ENCODE data around the gene FOXN3. TPM values are rescaled to one million over a fixed set of nuclear protein-coding genes. Genes with fewer than 3 reads are reported as not detected.

Gene FOXN3
- polyA plus RNA-seq, 1 donor (not counting 4 experiments of a cell fraction or from before 2014, with no cell fraction given): 10.2 TPM

- dilution Hi-C loops (cut with MboI; ENCODE audit: extremely low pct_ligation_motif_present, low sequenced_read_pairs): no loop called here
- Histone ChIP-seq H2AFZ (ENCODE audit: control insufficient read depth, low read length) (no peak overlapping the region), H3K9me3 (ENCODE audit: control insufficient read depth, low read depth, low read length) (no peaks in the 10 kb centered on the region), H4K20me1 (ENCODE audit: control insufficient read depth, extremely low read depth, insufficient read depth, low read length) (no peaks in the 10 kb centered on the region), H3K79me2 (ENCODE audit: control insufficient read depth, insufficient read depth, low read length) (no peaks in the 10 kb centered on the region), H3K9me1 (ENCODE audit: control insufficient read depth, extremely low read depth, insufficient read depth, low read length) (no peaks in the 10 kb centered on the region), H3K36me3 (ENCODE audit: control insufficient read depth in 2 of 2, extremely low read depth in 1 of 2, insufficient read depth in 2 of 2, low read length in 2 of 2) (no peaks in the 10 kb centered on the region), H3K27ac (ENCODE audit: control insufficient read depth, insufficient read depth, low read length) (no peak overlapping the region), H3K4me3 (ENCODE audit: control insufficient read depth in 2 of 3, extremely low read depth in 1 of 3, insufficient read depth in 2 of 3, low read depth in 1 of 3, low read length in 3 of 3) (no peak overlapping the region), H3K4me1 (ENCODE audit: control insufficient read depth, extremely low read depth, insufficient read depth, low read length) (no peaks in the 10 kb centered on the region), H3K9ac (ENCODE audit: control insufficient read depth, extremely low read depth, insufficient read depth, low read length) (no peak overlapping the region), H3K27me3 (ENCODE audit: control insufficient read depth, extremely low read depth, insufficient read depth, low read length) (no peaks in the 10 kb centered on the region), H3K4me2 (ENCODE audit: control insufficient read depth, extremely low read depth, insufficient read depth, low read depth, low read length) (no peak overlapping the region)
- no peak for TF ChIP-seq CTCF (optimal IDR thresholded peaks at IDR 0.05 in 1 of 3, IDR thresholded peaks at IDR 0.05 in 1 of 3, conservative IDR thresholded peaks at IDR 0.05 in 1 of 3; ENCODE audit: extremely low read depth in 1 of 3, insufficient read depth in 2 of 3, low read length in 3 of 3)
- TF ChIP-seq EZH2 (IDR thresholded peaks at IDR 0.05; ENCODE audit: low read length): no peak
- DNase-seq (ENCODE audit: low read depth, low spot score) (no peak), FAIRE-seq (no peak)
Measured at GRCh38 chr14:89194376-89194775, 222.7 kb downstream of the FOXN3 start.

DNA sequence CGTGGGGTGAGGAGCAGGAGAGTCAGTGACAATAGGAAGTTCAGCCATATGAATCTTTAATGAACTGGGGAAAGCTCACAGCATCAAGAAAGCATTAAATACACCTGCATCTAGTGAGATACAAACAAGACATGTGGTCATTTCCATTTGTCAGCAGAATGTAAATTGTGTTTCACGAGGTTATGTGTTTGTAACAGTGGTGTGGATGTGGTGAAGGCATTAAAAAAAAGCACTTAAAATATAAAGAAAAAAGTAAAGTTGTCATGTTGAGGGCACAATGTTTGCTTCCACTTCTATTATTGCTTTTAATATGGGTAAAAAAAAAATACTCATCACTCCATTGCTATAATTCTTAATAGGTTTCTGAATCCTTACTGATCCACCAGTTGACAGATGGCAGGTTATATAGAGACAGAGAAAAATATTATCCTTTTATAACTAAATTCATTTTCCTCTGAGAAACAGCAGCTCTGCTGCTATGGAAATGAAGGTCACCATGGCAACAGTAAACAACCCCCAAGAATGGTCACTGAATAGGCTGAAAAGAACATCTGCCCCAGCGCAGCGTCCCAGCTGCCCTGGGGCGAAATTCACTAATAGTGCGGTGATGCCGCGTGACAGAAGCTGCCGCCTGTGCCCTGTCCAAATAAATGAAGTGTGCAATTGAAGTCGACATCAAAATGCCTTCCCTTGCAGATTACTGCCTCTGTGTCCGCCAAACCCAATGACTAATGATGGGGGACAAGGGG lies 226.1 kb downstream of the FOXN3 start:
- Histone ChIP-seq H3K27ac (ENCODE audit: control insufficient read depth, insufficient read depth, low read length) (no peak overlapping the region), H4K20me1 (ENCODE audit: control insufficient read depth, extremely low read depth, insufficient read depth, low read length) (no peaks in the 10 kb centered on the region), H3K4me2 (ENCODE audit: control insufficient read depth, extremely low read depth, insufficient read depth, low read depth, low read length) (no peak overlapping the region), H3K9me3 (ENCODE audit: control insufficient read depth, low read depth, low read length) (no peaks in the 10 kb centered on the region), H3K9me1 (ENCODE audit: control insufficient read depth, extremely low read depth, insufficient read depth, low read length) (no peaks in the 10 kb centered on the region), H3K4me1 (ENCODE audit: control insufficient read depth, extremely low read depth, insufficient read depth, low read length) (peaks cover 10% of the 10 kb centered on the region), H2AFZ (ENCODE audit: control insufficient read depth, low read length) (no peak overlapping the region), H3K27me3 (ENCODE audit: control insufficient read depth, extremely low read depth, insufficient read depth, low read length) (no peaks in the 10 kb centered on the region), H3K9ac (ENCODE audit: control insufficient read depth, extremely low read depth, insufficient read depth, low read length) (no peak overlapping the region), H3K79me2 (ENCODE audit: control insufficient read depth, insufficient read depth, low read length) (no peaks in the 10 kb centered on the region), H3K36me3 (ENCODE audit: control insufficient read depth in 2 of 2, extremely low read depth in 1 of 2, insufficient read depth in 2 of 2, low read length in 2 of 2) (no peaks in the 10 kb centered on the region), H3K4me3 (ENCODE audit: control insufficient read depth in 2 of 3, extremely low read depth in 1 of 3, insufficient read depth in 2 of 3, low read depth in 1 of 3, low read length in 3 of 3) (no peak overlapping the region)
- DNase-seq (ENCODE audit: low read depth, low spot score) (no peak), FAIRE-seq (no peak)
- TF ChIP-seq CTCF (optimal IDR thresholded peaks at IDR 0.05 in 1 of 3, IDR thresholded peaks at IDR 0.05 in 1 of 3, conservative IDR thresholded peaks at IDR 0.05 in 1 of 3; ENCODE audit: extremely low read depth in 1 of 3, insufficient read depth in 2 of 3, low read length in 3 of 3) (no peak), EZH2 (IDR thresholded peaks at IDR 0.05; ENCODE audit: low read length) (no peak)
- dilution Hi-C loops (cut with MboI; ENCODE audit: extremely low pct_ligation_motif_present, low sequenced_read_pairs): no loop called here
